Measurements from ENCODE around the gene GTF3C1.

DNA sequence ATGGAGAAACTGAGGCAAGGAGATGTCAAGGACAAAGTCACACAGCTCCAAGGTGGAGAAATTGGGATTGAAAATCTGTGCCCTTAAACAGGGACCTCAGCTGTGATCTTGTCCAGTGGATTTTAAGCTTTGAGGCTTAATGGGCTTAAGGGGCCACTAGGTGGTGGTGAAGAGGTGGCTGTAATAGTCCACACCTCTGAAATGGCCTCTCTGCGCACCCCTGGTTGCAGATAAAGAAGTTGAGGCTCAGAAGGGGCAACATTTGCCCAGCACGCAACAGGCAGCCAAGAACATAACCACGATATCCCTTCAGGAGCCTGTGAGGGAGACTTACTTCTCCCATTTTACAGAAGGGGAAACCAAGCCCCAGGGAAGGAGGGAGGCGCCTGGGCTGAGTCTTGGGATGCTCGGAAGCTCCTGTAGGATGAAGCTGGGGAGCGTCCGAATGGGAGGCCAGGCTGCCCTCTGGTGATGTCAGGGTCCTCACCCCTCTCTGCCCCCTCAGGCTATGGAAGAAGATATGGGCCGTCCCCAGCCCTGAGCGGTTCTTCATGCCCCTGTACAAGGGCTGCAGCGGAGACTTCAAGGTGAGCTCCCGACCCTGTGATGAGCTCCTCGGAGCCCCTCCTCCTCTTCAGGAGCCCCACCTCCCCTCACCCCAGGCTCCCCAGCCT is 104.1 kb downstream of the GTF3C1 start:
- TF ChIP-seq EZH2 (IDR thresholded peaks at IDR 0.05; ENCODE audit: insufficient read depth, poor library complexity, severe bottlenecking), result no peak
- no peak for TF ChIP-seq EZH2phosphoT487 (IDR thresholded peaks at IDR 0.05; ENCODE audit: insufficient read depth, low read depth)
